SU-DHL-6 (cell line): ENCODE data around the gene PLAC1.

Experiments used
- CTCF ChIP-seq: fragments of 200-600 bp; sonication (generic); IDR thresholded peaks from one replicate; pipeline ENCODE4 v1.5.1; 2017; ENCODE audit warnings: antibody characterized with exemption, mild to moderate bottlenecking, low read length, moderate library complexity; ENCODE audit not compliant: insufficient read depth, poor library complexity, severe bottlenecking
- EZH2phosphoT487 ChIP-seq: fragments of 200-600 bp; sonication (generic), shearing (Covaris generic); conservative IDR thresholded peaks from 2 replicates; pipeline ENCODE4 v1.6.1; 2018; ENCODE audit warnings: mild to moderate bottlenecking, antibody characterized with exemption, low read length, moderate library complexity, mixed read lengths

- TF ChIP-seq CTCF = no peak
- TF ChIP-seq EZH2phosphoT487 = no peak
Observed at GRCh38 chrX:134683351-134684005, 25.2 kb upstream of the PLAC1 start.
